Sigmoid colon (tissue), 4 donors: ENCODE data around the gene DPH3.

Source experiments
- CTCF ChIP-seq, 4 experiments: fragments of 450-650 bp in 3 of 4; fragments of 200-600 bp in 1 of 4; IDR thresholded peaks; one replicate each; pipeline ENCODE4 v1.5.1; 2016 to 2019; ENCODE audit warnings: antibody characterized with exemption in 4 of 4, mild to moderate bottlenecking in 3 of 4, moderate library complexity in 2 of 4
- EP300 ChIP-seq, 4 donors: sonication (generic); formaldehyde crosslinking; IDR thresholded peaks; one replicate each; pipeline ENCODE4 v1.6.1; 2017; ENCODE audit warnings: antibody characterized with exemption in 4 of 4

- TF ChIP-seq CTCF (IDR thresholded peaks at IDR 0.05) (no peak), EP300 (IDR thresholded peaks at IDR 0.05) (no peak)
These were observed 11.8 kb downstream of the DPH3 start for GRCh38 chr3:16252988-16253387.
